ENCODE results near the gene LSM14B. TPM values are rescaled to one million over a fixed set of nuclear protein-coding genes. Genes with fewer than 3 reads are reported as not detected.

Gene LSM14B
- total RNA-seq, 6 experiments from 2014 or later, result 9.5 to 19.8 (median 14.2) TPM

DNA sequence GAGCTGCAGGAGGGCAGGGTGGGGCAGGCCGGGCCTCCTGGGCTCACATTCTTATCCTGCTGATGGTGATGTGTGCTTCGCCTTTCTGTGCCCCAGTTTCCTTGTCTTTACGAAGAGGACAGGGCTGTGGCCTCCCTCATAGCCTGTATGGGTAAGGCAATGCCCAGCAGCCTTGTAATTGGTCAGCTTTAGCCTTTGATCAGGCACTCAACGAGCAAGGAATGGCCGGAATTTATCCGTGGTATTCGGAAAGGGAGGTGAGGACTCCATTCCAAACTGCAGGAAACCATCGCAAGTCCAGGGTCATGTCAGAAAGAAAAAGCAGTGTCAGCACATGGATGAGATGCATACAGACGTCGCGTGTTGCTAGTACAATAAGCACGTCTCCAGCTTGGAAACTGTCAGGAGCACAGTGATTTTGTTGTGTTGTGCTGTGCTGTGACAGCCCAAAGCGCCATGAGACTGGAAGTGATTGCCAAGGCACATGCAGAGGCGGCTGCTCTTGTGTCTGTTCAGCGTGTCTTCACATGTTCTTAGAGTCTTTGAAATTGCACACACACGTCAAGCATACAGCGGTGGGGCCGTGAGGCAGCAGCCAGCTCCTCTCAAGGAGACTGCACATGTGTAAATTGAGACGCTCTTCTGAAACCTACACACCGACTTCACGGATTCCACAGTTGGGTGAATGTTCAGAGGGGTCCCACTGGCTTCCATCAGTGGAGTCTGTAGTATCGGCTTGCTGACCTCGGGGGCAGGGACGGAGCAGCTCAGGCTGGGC is 27.4 kb downstream of the LSM14B start:
- Histone ChIP-seq H3K4me3 (no peak overlapping the region), H3K36me3 (peaks cover 0 to 2% (median 0%) of the 10 kb centered on the region in 4 donors), H3K27ac (peak overlapping the region in 1 of 3 donors; percentile 100), H3K4me1 (peaks cover 0 to 59% (median 19%) of the 10 kb centered on the region in 4 donors), H3K9me3 (no peaks in the 10 kb centered on the region), H3K27me3 (no peaks in the 10 kb centered on the region)
- WGBS (ENCODE audit: insufficient coverage, low coverage, low lambda C conversion rate, missing lambda C conversion rate), result 46% methylated on average over 13 of the region's 24 CpGs
- TF ChIP-seq, protein P1, sequence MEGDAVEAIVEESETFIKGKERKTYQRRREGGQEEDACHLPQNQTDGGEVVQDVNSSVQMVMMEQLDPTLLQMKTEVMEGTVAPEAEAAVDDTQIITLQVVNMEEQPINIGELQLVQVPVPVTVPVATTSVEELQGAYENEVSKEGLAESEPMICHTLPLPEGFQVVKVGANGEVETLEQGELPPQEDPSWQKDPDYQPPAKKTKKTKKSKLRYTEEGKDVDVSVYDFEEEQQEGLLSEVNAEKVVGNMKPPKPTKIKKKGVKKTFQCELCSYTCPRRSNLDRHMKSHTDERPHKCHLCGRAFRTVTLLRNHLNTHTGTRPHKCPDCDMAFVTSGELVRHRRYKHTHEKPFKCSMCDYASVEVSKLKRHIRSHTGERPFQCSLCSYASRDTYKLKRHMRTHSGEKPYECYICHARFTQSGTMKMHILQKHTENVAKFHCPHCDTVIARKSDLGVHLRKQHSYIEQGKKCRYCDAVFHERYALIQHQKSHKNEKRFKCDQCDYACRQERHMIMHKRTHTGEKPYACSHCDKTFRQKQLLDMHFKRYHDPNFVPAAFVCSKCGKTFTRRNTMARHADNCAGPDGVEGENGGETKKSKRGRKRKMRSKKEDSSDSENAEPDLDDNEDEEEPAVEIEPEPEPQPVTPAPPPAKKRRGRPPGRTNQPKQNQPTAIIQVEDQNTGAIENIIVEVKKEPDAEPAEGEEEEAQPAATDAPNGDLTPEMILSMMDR (IDR thresholded peaks at IDR 0.05), result no peak
- DNase-seq, result no peak
- ATAC-seq, result peak in 1 of 4 donors; percentile 2
- intact Hi-C loops (cut with DNase I), result no loop called here

GRCh38 chr20:62150310-62150575 is 28.0 kb downstream of the LSM14B start:
- Histone ChIP-seq H3K27ac (peak overlapping the region in 1 of 3 donors; percentile 100), H3K36me3 (peaks cover 0 to 2% (median 0%) of the 10 kb centered on the region in 4 donors), H3K4me3 (no peak overlapping the region), H3K9me3 (no peaks in the 10 kb centered on the region), H3K4me1 (peaks cover 0 to 53% (median 18%) of the 10 kb centered on the region in 4 donors), H3K27me3 (no peaks in the 10 kb centered on the region)
- ATAC-seq (no peak), DNase-seq (no peak)
- intact Hi-C loops (cut with DNase I), result no loop called here
- no peak for TF ChIP-seq POLR2A (IDR thresholded peaks at IDR 0.05)
- TF ChIP-seq, protein P1 (IDR thresholded peaks at IDR 0.05), result no peak
- WGBS (ENCODE audit: insufficient coverage, low coverage, low lambda C conversion rate, missing lambda C conversion rate), result 80% methylated on average over 1 of the region's 11 CpGs

DNA sequence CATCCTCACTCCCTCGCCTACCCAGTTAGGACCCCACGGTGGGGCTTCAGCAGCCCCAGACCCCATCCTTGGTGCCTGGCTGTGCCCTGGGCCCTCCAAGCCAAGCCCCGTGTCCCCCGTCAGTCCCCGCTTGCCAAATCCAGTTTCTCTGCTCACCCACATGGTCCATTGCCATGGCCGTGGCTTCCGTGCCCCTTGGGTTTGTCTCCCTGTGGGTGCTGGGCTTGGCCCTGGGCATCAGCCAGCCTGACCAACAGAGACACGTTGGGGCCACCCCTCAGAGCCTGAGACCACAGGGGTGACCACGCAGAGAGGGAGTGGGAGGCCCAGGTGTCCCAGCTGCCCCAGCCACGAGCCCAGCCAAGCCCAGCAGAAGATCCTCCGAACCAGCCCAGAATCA is 28.9 kb downstream of the LSM14B start:
- no peak for DNase-seq
- Histone ChIP-seq H3K4me1 (peaks cover 0 to 53% (median 16%) of the 10 kb centered on the region in 4 donors), H3K9me3 (no peaks in the 10 kb centered on the region), H3K27me3 (no peaks in the 10 kb centered on the region), H3K4me3 (no peak overlapping the region), H3K27ac (peak overlapping the region in 1 of 3 donors; percentile 55), H3K36me3 (peaks cover 0 to 2% (median 0%) of the 10 kb centered on the region in 4 donors)
- TF ChIP-seq, protein P1 (IDR thresholded peaks at IDR 0.05), result no peak
- TF ChIP-seq POLR2A (IDR thresholded peaks at IDR 0.05), result no peak
- intact Hi-C loops (cut with DNase I), result no loop called here
- no peak for ATAC-seq
- 88% methylated on average over 5 of the region's 11 CpGs for WGBS (ENCODE audit: insufficient coverage, low coverage, low lambda C conversion rate, missing lambda C conversion rate)

GRCh38 chr20:62151835-62152364 is 29.6 kb downstream of the LSM14B start:
- WGBS (ENCODE audit: insufficient coverage, low coverage, low lambda C conversion rate, missing lambda C conversion rate), result 87% methylated on average over 19 of the region's 23 CpGs
- intact Hi-C loops (cut with DNase I), result no loop called here
- no peak for DNase-seq

More at GRCh38 chr20:62151835-62152364, 29.6 kb downstream of the LSM14B start:
- peaks cover 0 to 2% (median 0%) of the 10 kb centered on the region in 4 donors for H3K36me3 ChIP-seq
- no peak overlapping the region for H3K4me3 ChIP-seq
- no peak for ATAC-seq
- H3K4me1 ChIP-seq, result peaks cover 0 to 57% (median 17%) of the 10 kb centered on the region in 4 donors
- H3K27ac ChIP-seq, result no peak overlapping the region
- TF ChIP-seq, protein P1 (IDR thresholded peaks at IDR 0.05), result no peak
- TF ChIP-seq POLR2A (IDR thresholded peaks at IDR 0.05), result no peak
- H3K9me3 ChIP-seq, result no peaks in the 10 kb centered on the region
- no peaks in the 10 kb centered on the region for H3K27me3 ChIP-seq

Measured in right lobe of liver (tissue), 6 donors.